HG03457 (cell line): ENCODE results near the gene MUCL3.
"Not testable (repeated sequence)": the region's sequence is repeated elsewhere in the genome, so short reads cannot be mapped to it uniquely, and the experiment has no call there.

Source experiments
- ATAC-seq: cut with Tn5 transposase; IDR thresholded peaks from one replicate; pipeline ENCODE4 v1.9.1; 2021; ENCODE audit warnings: moderate number of reproducible peaks; ENCODE audit not compliant: unreplicated experiment

The MUCL3 gene

GRCh38 chr6:30937265-30937664, 3.5 kb upstream of the MUCL3 start:
- no peak for ATAC-seq

GRCh38 chr6:30938730-30939129, 2.0 kb upstream of the MUCL3 start:
- no peak for ATAC-seq

- no peak for ATAC-seq
These were observed 1.3 kb upstream of the MUCL3 start for GRCh38 chr6:30939473-30939872.

- no peak for ATAC-seq
These were observed 1.7 kb downstream of the MUCL3 start for GRCh38 chr6:30942338-30943060.

GRCh38 chr6:30944051-30944450, 3.3 kb downstream of the MUCL3 start:
- ATAC-seq = no peak

- no peak for ATAC-seq
These were observed 4.5 kb downstream of the MUCL3 start for GRCh38 chr6:30945281-30945680.

- no peak for ATAC-seq
These were observed 6.5 kb downstream of the MUCL3 start for GRCh38 chr6:30947231-30947630.

GRCh38 chr6:30948811-30949210, 8.0 kb downstream of the MUCL3 start:
- ATAC-seq = no peak

GRCh38 chr6:30951907-30952469, 11.2 kb downstream of the MUCL3 start:
- ATAC-seq = no peak

- ATAC-seq = no peak
These were observed 14.0 kb downstream of the MUCL3 start for GRCh38 chr6:30954631-30955366.

GRCh38 chr6:30955367-30956042, 14.7 kb downstream of the MUCL3 start:
- ATAC-seq = no peak

- ATAC-seq = no peak
These were observed 16.9 kb downstream of the MUCL3 start for GRCh38 chr6:30957716-30958115.

GRCh38 chr6:30960907-30961673, 20.3 kb downstream of the MUCL3 start:
- ATAC-seq = no peak

- ATAC-seq = no peak
These were observed 21.9 kb downstream of the MUCL3 start for GRCh38 chr6:30962716-30963115.

- ATAC-seq = no peak
These were observed 22.9 kb downstream of the MUCL3 start for GRCh38 chr6:30963641-30964040.

- ATAC-seq = no peak
These were observed 23.3 kb downstream of the MUCL3 start for GRCh38 chr6:30964075-30964474.

- ATAC-seq = no peak
These were observed 24.4 kb downstream of the MUCL3 start for GRCh38 chr6:30965140-30965601.

- ATAC-seq = no peak
These were observed 25.4 kb downstream of the MUCL3 start for GRCh38 chr6:30966154-30966553.

- not testable (repeated sequence) for ATAC-seq
These were observed 28.4 kb downstream of the MUCL3 start for GRCh38 chr6:30969171-30969570.

- no peak for ATAC-seq
These were observed 30.2 kb downstream of the MUCL3 start for GRCh38 chr6:30970946-30971345.

GRCh38 chr6:30972816-30973215, 32.0 kb downstream of the MUCL3 start:
- no peak for ATAC-seq
